OCI-LY3 (cell line): ENCODE data around the gene APOA5.
"Not testable (repeated sequence)": the region's sequence is repeated elsewhere in the genome, so short reads cannot be mapped to it uniquely, and the experiment has no call there.

ENCODE experiments used
- H2AFZ ChIP-seq: fragments of 200-600, 300-600 bp; shearing (Covaris generic); 2 replicates; pipeline ENCODE4 v1.6.0; 2014; ENCODE audit warnings: antibody characterized with exemption, low read depth, low read length
- H3K27ac ChIP-seq: fragments of 200-600, 300-600 bp; sonication (generic); 2 replicates; pipeline ENCODE4 v1.5.1; 2014; ENCODE audit warnings: mild to moderate bottlenecking, low read length, moderate library complexity, mixed read lengths
- H3K27me3 ChIP-seq: fragments of 200-600, 300-600 bp; sonication (generic); 2 replicates; pipeline ENCODE4 v1.6.1; 2014; ENCODE audit warnings: low read depth, low read length, mixed read lengths
- H3K36me3 ChIP-seq: fragments of 200-600, 300-600 bp; sonication (generic); replicated peaks from 2 replicates; pipeline ENCODE3; 2014; ENCODE audit warnings: low read depth, low read length, mixed read lengths
- H3K4me1 ChIP-seq: fragments of 300-600, 200-600 bp; sonication (generic); 2 replicates; pipeline ENCODE4 v1.6.1; 2014; ENCODE audit warnings: low read length, mixed read lengths
- H3K4me2 ChIP-seq: fragments of 200-600, 300-600 bp; sonication (generic); 2 replicates; pipeline ENCODE4 v1.6.1; 2014; ENCODE audit warnings: low read length, mixed read lengths
- H3K4me3 ChIP-seq: fragments of 300-600, 200-600 bp; sonication (generic); 2 replicates; pipeline ENCODE4 v1.5.1; 2014; ENCODE audit warnings: antibody characterized with exemption, mild to moderate bottlenecking, low read length, moderate library complexity
- H3K79me2 ChIP-seq: fragments of 300-600, 200-600 bp; shearing (Covaris generic); 2 replicates; pipeline ENCODE4 v1.6.1; 2014; ENCODE audit warnings: mild to moderate bottlenecking, low read length, mixed read lengths
- H3K9ac ChIP-seq: fragments of 300-600, 200-600 bp; shearing (Covaris generic); 2 replicates; pipeline ENCODE4 v1.6.0; 2014; ENCODE audit warnings: mild to moderate bottlenecking, low read length, moderate library complexity
- H3K9me3 ChIP-seq: fragments of 200-600, 300-600 bp; shearing (Covaris generic); 2 replicates; pipeline ENCODE4 v1.6.1; 2014; ENCODE audit warnings: low read length, mixed read lengths; ENCODE audit not compliant: insufficient read depth
- H4K20me1 ChIP-seq: fragments of 200-600, 300-600 bp; sonication (generic); 2 replicates; pipeline ENCODE4 v1.6.1; 2016; ENCODE audit warnings: low read length, mixed read lengths; ENCODE audit not compliant: insufficient read depth
- CTCF ChIP-seq: fragments of 200-600, 300-600 bp; sonication (generic); IDR thresholded peaks from 2 replicates; pipeline ENCODE4 v1.5.1; 2014; ENCODE audit warnings: antibody characterized with exemption, low read length, low read depth
- EZH2phosphoT487 ChIP-seq: fragments of 200-600 bp; shearing (Covaris generic); IDR thresholded peaks from 2 replicates; pipeline ENCODE4 v1.6.1; 2018; ENCODE audit warnings: antibody characterized with exemption, mixed run types, low read depth

The APOA5 gene

GRCh38 chr11:116835042-116835772 is 43.5 kb upstream of the APOA5 start:
- no peak for TF ChIP-seq CTCF
- no peak for TF ChIP-seq EZH2phosphoT487

GRCh38 chr11:116834535-116835041 is 42.9 kb upstream of the APOA5 start:
- Histone ChIP-seq H3K4me3 (peak overlapping the region; percentile 81), H3K4me2 (peak overlapping the region; percentile 85)
- not testable (repeated sequence) for H2AFZ ChIP-seq, H3K9ac ChIP-seq, H3K36me3 ChIP-seq, H3K27me3 ChIP-seq, H3K27ac ChIP-seq, H3K79me2 ChIP-seq, H3K4me1 ChIP-seq, H4K20me1 ChIP-seq, H3K9me3 ChIP-seq

More at GRCh38 chr11:116835042-116835772, 43.5 kb upstream of the APOA5 start:
- H3K4me3 ChIP-seq = peak overlapping the region; percentile 81
- H3K27me3 ChIP-seq = no peaks in the 10 kb centered on the region
- peak overlapping the region; percentile 83 for H3K9ac ChIP-seq
- peak overlapping the region; percentile 20; the same call in 1 of the 2 replicates for H3K27ac ChIP-seq
- no peaks in the 10 kb centered on the region for H3K9me3 ChIP-seq
- H4K20me1 ChIP-seq = no peaks in the 10 kb centered on the region
- H3K4me1 ChIP-seq = peaks cover 7% of the 10 kb centered on the region; the same call in 1 of the 2 replicates
- peak overlapping the region; percentile 85 for H3K4me2 ChIP-seq
- no peaks in the 10 kb centered on the region for H3K79me2 ChIP-seq
- H2AFZ ChIP-seq = peak overlapping the region; percentile 73
- H3K36me3 ChIP-seq = no peaks in the 10 kb centered on the region

- Histone ChIP-seq H3K4me1 (peaks cover 7% of the 10 kb centered on the region; the same call in 1 of the 2 replicates), H4K20me1 (no peaks in the 10 kb centered on the region), H3K9ac (no peak overlapping the region), H3K4me2 (no peak overlapping the region), H2AFZ (no peak overlapping the region), H3K27ac (no peak overlapping the region), H3K27me3 (no peaks in the 10 kb centered on the region), H3K9me3 (no peaks in the 10 kb centered on the region), H3K4me3 (no peak overlapping the region), H3K36me3 (no peaks in the 10 kb centered on the region), H3K79me2 (no peaks in the 10 kb centered on the region)
- no peak for TF ChIP-seq CTCF
- TF ChIP-seq EZH2phosphoT487 = no peak
Measured at GRCh38 chr11:116833816-116834534, 42.3 kb upstream of the APOA5 start.

GRCh38 chr11:116833491-116833815 is 41.8 kb upstream of the APOA5 start:
- Histone ChIP-seq H4K20me1 (no peaks in the 10 kb centered on the region), H2AFZ (no peak overlapping the region), H3K4me2 (no peak overlapping the region), H3K36me3 (no peaks in the 10 kb centered on the region), H3K27me3 (no peaks in the 10 kb centered on the region), H3K27ac (no peak overlapping the region), H3K9ac (no peak overlapping the region), H3K79me2 (no peaks in the 10 kb centered on the region), H3K4me1 (peaks cover 7% of the 10 kb centered on the region; the same call in 1 of the 2 replicates), H3K4me3 (no peak overlapping the region), H3K9me3 (no peaks in the 10 kb centered on the region)
- TF ChIP-seq CTCF = no peak
- no peak for TF ChIP-seq EZH2phosphoT487
